GM23338 (cell line): Measurements from ENCODE around the gene STRN4.

Experiments
- EZH2 ChIP-seq: fragments of 200-600 bp; sonication (generic); IDR thresholded peaks from one replicate; pipeline ENCODE4 v1.8.0; 2017; ENCODE audit warnings: antibody characterized with exemption, mild to moderate bottlenecking, low read depth; ENCODE audit not compliant: unreplicated experiment
- TF ChIP-seq, protein P1 (sequence below), 2 experiments: fragments of 200-600 bp in 1 of 2; sonication (generic) in 1 of 2; conservative IDR thresholded peaks; 2 replicates each; pipeline versions ENCODE4 v1.5.1 to v1.6.1; 2016 to 2017; ENCODE audit warnings: antibody characterized with exemption in 2 of 2, low read depth in 2 of 2, mild to moderate bottlenecking in 2 of 2, moderate library complexity in 1 of 2

DNA sequence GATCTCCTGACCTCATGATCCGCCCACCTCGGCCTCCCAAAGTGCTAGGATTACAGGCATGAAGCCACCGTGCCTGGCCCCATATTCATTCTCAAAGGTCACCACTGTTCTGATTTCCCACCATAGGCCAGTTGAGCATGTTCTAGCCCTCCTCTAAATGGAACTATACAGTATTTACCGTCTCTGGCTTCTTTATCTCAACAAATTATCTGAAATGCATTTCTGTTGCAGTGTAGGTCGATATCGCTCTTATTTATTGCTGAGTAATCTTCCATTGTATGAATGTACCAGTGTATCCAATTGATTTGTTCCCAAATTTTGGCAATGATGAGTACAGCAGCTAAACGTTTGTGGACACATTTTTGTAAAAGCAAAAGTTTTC, 26.8 kb upstream of the STRN4 start:
- TF ChIP-seq, protein P1, sequence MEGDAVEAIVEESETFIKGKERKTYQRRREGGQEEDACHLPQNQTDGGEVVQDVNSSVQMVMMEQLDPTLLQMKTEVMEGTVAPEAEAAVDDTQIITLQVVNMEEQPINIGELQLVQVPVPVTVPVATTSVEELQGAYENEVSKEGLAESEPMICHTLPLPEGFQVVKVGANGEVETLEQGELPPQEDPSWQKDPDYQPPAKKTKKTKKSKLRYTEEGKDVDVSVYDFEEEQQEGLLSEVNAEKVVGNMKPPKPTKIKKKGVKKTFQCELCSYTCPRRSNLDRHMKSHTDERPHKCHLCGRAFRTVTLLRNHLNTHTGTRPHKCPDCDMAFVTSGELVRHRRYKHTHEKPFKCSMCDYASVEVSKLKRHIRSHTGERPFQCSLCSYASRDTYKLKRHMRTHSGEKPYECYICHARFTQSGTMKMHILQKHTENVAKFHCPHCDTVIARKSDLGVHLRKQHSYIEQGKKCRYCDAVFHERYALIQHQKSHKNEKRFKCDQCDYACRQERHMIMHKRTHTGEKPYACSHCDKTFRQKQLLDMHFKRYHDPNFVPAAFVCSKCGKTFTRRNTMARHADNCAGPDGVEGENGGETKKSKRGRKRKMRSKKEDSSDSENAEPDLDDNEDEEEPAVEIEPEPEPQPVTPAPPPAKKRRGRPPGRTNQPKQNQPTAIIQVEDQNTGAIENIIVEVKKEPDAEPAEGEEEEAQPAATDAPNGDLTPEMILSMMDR (conservative IDR thresholded peaks at IDR 0.05; ENCODE audit: low read depth in 2 of 2), result no peak
- no peak for TF ChIP-seq EZH2
